HG02759 (cell line): ENCODE measurements around the gene USH1G.
"Not testable (repeated sequence)": the region's sequence is repeated elsewhere in the genome, so short reads cannot be mapped to it uniquely, and the experiment has no call there.

Experiments
- ATAC-seq: cut with Tn5 transposase; IDR thresholded peaks from one replicate; pipeline ENCODE4 v1.9.1; 2021; ENCODE audit warnings: mild to moderate bottlenecking, moderate library complexity; ENCODE audit not compliant: unreplicated experiment

Gene USH1G

GRCh38 chr17:74907012-74907411 is 16.0 kb downstream of the USH1G start:
- no peak for ATAC-seq

GRCh38 chr17:74906214-74906793 is 16.8 kb downstream of the USH1G start:
- not testable (repeated sequence) for ATAC-seq

GRCh38 chr17:74904687-74905409 is 18.2 kb downstream of the USH1G start:
- no peak for ATAC-seq

GRCh38 chr17:74903671-74904070 is 19.4 kb downstream of the USH1G start:
- ATAC-seq, result no peak

GRCh38 chr17:74903034-74903433 is 20.0 kb downstream of the USH1G start:
- no peak for ATAC-seq

- ATAC-seq, result no peak
These were observed 21.5 kb downstream of the USH1G start for GRCh38 chr17:74901353-74902135.

- ATAC-seq, result no peak
These were observed 22.8 kb downstream of the USH1G start for GRCh38 chr17:74900208-74900607.

- no peak for ATAC-seq
These were observed 24.6 kb downstream of the USH1G start for GRCh38 chr17:74898376-74898946.

- no peak for ATAC-seq
These were observed 29.0 kb downstream of the USH1G start for GRCh38 chr17:74893936-74894671.

GRCh38 chr17:74892974-74893911 is 29.8 kb downstream of the USH1G start, which contains the start of gene FADS6:
TSS of gene FADS6 (minus strand) at chr17:74893633. CDS start at chr17:74893595, 38 bp downstream.
- ATAC-seq, result no peak

GRCh38 chr17:74892013-74892841 is 30.8 kb downstream of the USH1G start:
- no peak for ATAC-seq

GRCh38 chr17:74890554-74890953 is 32.5 kb downstream of the USH1G start:
- ATAC-seq, result no peak

- ATAC-seq, result no peak
These were observed 34.6 kb downstream of the USH1G start for GRCh38 chr17:74888469-74888868.

- no peak for ATAC-seq
These were observed 39.8 kb downstream of the USH1G start for GRCh38 chr17:74883241-74883745.

- no peak for ATAC-seq
These were observed 40.4 kb downstream of the USH1G start for GRCh38 chr17:74882517-74883240.

- ATAC-seq, result no peak
These were observed 42.0 kb downstream of the USH1G start for GRCh38 chr17:74881073-74881472.

GRCh38 chr17:74879308-74879707 is 43.7 kb downstream of the USH1G start:
- ATAC-seq, result no peak

- ATAC-seq, result no peak
These were observed 44.4 kb downstream of the USH1G start for GRCh38 chr17:74878658-74879057.
